T1000 (cell line): ENCODE measurements around the gene RPS21.
"Not testable (repeated sequence)": the region's sequence is repeated elsewhere in the genome, so short reads cannot be mapped to it uniquely, and the experiment has no call there.

Experiments
- DNase-seq: peaks from one replicate; lab custom pipeline; 2025; ENCODE audit warnings: mixed read lengths; lab: John Stamatoyannopoulos, UW

Gene RPS21

DNA sequence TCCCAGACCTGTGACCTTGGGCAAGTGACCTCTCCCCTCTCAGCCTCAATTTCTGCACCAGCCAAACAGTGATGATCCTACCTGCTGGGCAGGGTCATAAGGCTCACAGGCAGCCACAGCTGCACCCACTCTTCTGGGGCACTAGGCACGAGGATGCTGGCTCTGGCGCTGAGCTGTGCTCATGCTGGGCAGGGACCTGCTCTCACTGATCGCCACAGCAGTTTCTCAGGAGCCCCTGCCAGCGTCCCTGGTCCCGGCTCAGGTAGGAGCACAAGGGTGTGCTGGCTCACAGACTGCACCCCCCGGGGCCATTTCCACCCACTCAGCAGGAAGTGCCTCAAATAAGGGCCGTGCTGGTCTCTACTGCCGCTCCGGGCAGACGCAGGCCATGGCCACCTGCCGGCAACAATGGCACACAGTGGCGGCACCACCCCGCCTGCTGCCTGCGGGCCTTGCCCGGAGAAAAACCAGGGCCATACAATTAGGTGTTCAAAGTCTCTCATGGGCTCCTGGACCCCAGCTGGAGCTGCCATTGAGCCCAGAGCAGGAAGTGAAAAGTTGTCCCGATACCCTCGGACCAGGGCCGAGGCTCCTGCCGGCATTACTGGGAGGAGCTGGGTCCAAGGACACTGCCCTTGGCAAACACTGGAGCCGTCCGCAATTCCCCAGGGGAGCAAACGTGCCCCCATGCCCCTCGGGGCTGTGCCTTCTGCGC, 24.7 kb downstream of the RPS21 start:
- no peak for DNase-seq

DNA sequence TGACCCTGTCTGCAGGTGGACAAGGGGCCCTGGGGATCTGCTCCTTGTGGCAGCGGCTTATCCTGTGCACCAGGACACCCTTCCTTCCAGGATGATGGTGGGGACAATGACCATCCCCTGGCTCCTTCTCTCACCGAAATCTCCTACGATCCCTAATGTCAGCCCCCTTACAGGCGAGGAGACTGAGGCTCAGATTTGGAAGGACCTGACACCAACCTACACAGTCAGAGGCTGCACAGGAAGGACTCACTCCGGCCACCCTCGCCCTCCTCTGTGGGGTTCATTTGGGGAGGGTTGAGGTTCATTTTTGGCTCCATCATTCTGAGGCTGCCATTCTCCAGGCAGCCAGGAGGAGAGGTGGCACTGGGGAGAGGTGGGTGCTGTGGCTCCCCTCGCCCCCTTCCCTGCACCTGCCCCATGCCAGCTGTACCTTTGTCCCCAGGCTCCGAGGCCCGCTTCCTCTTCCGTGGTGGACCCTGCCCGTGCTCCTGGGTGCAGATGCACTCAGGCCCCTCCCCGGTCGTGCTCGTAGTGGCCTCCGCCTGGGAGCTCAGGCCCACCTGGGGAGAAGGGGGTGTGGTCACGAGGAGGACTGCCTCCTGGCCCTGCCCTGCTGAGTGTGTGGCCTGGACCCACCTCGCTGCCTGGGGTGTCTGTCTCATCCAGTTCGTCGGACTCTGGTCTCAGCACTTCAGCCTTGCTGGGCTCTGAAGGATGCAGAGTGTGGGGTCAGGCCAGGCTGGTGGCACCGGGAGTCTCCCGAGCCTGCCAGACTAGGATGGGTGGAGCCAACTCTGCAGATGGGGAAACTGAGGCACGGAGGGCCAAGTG, 25.5 kb downstream of the RPS21 start:
- no peak for DNase-seq

DNA sequence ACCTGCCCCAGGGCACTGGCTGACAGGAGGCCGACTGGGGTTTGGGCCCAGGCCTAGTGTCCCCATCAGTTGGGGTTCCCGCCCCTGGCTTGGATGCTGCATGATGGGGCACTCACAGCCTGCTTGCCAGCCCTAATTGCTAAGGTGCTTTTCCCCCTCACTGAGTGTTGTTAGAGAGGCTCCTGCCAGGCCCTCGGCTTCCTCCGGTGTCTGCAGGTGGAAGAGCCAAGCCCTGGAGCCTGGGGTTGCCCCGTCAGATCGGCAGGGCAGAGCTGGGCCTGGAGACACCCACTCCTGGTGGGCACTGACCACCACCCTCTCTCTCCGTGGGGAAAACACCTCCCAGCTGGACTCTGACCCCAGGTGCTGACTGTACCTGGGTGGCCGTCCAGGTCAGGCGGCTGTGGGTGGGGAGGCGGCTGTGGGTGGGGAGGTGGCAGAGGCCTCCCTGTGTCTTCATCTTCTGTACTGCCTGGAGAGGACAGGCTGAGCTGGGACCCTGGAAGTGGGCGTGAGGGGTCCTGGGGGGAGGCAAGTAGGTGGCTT, 26.2 kb downstream of the RPS21 start:
- DNase-seq = no peak

DNA sequence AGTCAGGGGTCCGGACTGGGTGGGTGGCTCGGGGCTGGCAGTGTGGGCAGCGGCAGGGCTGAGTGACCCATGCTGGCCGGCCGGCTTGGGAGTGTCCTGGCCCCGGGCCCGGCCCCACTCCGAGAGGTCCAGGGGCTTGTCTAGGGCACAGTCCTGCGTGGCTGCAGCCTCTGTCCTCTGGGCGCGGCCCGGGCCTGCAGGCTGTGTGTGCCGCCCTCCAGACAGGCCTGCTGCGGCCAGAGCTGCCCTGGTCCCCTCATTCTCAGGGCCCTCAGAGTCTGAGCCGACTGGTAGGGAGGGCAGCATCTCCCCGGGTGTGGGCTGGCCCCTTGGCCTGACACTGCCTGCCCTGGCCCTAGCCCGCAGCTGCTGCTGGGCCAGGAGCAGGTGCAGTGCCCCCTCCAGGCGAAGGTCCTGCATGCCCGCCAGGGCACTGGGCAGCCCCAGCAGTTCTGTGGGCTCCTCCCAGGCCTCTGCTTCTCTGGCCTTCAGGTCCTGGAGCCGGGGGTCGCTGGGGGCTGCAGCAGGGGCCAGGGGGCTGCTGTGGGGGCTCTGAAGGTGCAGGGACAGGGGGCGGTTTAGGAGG, 27.1 kb downstream of the RPS21 start:
- no peak for DNase-seq

DNA sequence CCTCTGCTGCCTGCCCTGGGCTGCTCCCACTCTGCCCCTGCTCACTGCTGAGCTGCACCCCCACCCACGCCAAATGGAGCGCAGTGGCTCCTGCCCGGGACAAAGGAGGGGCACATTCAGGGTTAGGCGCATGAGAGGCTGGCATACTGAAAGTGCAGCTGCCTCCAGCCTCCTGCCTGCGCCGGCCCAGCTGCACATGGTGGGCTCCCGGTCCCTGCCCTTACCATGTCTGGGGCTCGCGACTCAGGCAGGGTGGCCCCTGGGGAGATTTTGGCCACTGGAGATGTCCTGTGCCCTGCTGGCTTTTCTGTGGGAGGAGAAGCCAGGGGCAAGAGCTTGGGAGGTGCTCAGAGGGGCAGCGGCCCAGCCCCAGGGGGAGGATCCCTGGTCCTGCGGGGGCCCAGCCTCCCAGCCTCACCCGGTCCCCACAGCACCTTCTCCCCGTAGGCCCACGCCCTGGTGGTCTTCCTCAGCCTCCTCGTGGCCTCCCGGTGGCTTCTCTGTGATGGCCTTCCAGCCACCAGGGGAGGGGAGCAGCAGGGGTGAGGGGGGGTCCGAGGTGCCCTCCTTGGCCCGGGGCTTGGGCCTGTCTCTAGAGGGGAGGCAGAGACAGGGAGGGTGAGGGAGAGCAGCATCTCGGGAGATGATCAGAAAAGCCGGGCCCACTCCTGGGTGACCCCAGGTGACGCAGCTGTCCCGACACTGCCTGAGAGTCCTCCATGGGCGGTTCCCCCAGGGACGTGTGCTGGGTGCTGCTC, 28.6 kb downstream of the RPS21 start:
- DNase-seq = no peak

DNA sequence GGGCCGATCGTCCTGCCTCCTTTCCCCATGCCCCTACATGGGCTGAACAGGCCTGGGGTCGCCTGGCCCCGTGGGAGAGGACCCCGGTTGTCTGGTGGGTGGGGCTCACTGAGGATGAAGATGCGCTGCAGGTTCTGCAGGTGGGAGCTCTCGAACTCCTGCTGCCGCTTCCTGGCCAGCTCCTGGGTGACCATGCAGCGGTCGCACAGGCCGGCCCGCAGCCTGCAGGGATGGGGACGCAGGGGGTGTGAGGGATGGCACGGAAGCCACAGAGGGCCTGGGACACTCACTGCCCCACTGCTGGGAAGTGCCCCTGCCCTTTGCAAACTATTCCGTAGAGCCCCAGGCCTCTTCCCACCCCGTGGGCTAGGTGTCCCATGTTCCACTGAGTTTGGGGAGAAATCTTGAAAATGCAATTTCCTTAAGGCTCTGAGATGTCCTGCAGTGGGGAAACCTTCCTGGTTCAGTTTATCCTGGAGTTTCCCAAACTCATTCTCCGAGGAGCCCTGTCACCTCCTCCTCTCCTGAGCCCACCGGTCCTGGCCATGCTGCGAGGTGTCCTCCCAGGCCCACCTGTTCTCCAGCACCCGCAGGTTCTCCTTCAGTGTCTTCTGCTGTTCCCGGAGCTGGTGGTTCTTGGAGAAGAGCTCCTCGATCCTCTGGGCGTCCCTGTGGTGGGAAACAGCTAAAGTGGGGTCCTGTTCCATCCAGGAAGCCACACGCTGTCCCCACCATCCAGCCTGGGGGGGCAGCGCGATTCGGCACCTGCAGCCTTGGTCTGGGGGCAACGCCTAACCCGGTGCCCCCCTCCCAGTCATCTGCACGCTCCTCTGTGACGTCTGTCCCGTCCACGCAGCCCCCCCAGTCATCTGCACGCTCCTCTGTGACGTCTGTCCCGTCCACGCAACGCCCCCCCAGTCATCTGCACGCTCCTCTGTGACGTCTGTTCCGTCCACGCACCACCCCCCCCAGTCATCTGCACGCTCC, 30.0 kb downstream of the RPS21 start:
- DNase-seq = no peak

DNA sequence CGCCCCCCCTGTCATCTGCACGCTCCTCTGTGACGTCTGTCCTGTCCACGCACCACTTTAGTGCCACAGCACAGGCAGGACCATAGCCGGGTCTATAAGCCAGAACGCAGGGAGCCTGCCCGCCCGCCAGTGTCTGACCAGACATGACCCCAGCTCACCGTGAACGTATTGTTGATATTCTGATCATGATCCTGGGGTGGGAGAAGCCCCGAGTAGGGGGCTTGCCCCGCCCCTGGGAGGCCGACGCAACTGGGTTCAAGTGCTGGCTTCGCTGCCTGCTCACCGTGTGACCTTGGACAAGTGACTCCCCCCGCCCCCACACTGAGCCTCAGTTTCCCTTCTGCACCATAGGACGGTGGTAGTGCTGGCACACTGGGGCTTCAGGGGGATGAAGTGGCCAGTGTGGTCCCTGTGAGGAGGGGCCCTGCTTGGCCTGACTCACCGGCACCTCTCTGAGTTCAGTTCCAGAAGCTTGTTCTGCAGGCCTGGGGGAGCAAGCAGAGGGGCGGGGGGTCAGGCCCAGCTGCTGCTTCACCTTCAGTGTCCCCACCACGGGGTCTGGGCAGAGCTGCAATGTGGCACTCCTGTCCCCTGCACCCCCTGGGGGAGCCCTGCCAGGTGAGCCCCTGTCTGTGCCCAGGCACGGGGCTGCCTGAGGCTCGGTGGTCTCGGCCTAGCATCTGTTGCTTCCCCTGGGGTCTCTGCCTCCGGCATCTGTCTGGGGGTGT, 31.2 kb downstream of the RPS21 start:
- no peak for DNase-seq

DNA sequence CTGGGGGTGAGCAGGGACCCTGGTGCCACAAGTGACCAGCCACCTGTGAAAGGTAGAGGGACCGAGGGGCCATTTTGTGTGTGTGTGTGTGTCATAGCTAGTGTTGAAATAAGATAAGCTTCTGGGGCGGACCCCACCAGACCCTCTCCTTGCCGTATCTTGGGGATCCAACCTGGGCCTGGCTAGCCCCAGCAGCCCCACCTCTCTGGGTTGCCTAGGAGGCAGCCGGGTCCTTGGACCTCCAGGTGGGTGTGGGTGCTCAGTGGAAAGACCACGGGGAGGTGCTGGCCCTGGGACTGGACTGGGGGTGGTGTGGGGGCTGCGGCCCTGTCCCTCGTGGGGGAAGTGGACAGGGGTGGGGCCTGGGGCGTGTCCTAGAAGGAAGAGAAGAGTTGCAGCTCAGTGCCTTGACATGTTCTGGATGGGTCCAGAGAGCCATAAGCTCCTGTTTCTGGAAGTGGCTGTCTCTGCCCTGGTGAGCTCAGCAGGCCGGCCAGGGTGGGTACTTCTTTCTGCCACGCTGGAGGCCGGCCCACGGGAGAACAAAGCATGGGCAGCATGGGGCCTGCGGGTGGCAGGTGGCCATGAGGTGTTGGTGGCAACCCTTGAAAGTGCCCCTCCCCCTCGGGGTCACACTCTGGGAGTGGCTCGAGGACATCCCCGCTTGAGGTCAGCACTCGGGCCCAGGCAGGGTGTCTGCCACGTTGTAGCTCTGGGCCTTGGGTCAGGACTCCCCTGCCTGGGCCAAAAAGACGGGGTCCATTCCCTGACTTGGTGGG, 32.0 kb downstream of the RPS21 start:
- DNase-seq = no peak

DNA sequence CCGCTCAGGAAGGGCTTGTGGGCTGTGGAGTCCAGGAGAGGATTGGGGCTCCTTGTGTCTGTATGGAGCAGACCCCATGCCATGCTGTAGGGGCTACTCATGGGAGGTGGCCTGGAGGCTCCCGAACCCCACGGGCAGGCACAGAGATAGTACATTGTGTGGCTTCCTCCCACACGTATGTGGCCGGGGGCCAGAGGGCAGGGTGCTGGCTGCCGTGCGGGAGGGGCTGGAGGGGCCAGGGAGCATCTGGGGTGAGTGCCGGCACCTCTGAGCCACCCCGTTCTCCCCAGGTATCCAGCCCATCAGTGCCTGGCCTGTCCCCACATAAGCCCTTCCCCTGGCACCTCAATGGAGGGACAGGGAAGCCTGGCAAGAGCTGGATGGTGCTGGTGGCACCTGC, 32.9 kb downstream of the RPS21 start:
- no peak for DNase-seq

DNA sequence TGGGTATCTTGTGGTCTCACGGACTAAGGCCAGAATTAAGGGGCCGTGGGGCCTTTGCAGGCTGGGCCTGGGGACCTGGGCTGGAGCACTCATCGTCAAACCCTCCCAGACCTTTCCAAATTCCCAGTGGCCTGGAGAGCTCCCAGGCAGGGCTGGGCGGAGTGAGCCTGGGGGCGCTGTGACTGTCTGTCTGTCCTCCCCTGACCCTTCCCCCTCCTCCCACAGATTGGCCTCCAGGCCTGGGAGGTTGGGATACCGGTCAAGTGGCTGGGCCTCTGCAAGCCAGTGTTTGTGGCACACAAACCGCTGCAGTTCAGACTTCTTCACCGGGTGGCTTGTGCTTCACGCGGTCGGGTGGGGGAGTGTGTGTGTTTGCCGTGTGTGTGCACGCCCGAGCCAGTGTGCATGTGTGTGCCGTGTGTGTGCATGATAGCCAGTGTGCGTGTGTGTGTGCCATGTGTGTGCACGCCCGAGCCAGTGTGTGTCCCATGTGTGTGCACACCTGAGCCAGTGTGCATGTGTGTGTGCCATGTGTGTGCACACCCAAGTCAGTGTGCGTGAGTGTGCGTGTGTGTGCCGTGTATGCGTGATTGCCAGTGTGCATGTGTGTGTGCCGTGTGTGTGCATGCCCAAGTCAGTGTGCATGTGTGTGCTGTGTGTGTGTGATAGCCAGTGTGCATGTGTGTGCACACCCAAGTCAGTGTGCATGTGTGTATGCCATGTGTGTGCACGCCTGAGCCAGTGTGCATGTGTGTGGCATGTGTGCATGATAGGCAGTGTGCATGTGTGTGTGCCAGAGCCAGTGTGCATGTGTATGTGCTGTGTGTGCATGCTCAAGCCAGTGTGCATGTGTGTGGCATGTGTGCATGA, 34.2 kb downstream of the RPS21 start:
- DNase-seq = no peak

DNA sequence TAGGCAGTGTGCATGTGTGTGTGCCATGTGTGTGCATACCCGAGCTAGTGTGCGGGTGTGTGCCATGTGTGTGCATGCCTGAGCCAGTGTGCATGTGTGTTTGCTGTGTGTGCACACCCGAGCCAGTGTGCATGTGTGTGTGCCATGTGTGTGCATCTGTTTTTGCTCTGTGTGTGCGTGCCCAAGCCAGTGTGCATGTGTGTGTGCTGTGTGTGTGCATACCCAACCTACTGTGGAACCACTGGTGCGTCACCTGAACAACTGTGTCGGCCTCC, 34.8 kb downstream of the RPS21 start:
- no peak for DNase-seq

DNA sequence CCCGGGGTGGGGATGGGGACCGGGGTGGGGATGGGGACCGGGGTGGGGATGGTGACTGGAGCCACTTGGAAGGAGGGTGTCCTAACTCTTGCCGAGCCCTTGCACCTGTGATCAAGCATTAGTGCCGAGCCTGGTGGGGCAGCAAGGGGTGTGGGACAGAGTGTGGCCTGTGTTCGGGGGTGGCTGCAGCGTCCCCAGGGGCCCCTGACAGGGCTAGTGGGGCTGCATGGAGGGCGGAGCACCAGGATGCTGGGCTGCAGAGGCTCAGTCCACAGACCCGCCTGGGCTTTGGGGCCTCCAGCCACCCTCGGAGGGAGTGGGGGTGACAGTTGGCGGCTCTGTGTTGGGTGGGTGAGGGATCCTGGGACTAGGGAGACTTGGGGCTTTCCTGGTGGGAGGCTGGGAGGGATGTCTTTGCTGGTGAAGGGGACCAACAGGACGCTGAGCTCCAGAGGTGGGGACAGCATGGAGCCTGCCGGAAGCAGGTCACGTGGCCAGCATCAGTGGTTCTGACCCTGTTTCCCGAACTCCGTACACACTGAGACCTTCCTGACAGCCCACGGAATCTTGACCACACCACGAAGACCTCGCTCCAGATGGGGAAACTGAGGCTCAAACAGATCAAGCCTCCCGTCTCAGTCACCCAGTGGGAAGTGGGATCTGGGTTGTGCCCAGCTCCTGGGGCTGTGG, 35.9 kb downstream of the RPS21 start:
- DNase-seq = no peak

DNA sequence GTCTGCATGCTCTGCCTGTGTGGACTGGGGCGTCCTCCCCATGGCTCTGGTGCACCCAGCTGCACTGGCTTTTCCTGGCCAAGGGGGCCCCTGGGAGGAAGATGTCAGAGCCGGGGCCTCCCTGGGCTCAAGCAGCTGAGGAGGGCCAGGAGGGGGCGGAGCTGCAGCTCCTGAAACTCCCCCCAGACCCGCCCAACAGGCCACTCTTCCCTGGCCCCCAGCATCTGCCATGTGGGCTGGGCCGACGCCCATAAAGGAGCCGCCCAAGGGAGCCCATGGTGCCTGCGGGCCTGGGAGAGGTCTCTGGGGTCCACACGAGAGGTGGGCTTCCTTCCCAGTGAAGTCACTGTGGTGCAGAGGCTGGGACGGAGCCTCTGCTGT, 36.4 kb downstream of the RPS21 start:
- DNase-seq = no peak

DNA sequence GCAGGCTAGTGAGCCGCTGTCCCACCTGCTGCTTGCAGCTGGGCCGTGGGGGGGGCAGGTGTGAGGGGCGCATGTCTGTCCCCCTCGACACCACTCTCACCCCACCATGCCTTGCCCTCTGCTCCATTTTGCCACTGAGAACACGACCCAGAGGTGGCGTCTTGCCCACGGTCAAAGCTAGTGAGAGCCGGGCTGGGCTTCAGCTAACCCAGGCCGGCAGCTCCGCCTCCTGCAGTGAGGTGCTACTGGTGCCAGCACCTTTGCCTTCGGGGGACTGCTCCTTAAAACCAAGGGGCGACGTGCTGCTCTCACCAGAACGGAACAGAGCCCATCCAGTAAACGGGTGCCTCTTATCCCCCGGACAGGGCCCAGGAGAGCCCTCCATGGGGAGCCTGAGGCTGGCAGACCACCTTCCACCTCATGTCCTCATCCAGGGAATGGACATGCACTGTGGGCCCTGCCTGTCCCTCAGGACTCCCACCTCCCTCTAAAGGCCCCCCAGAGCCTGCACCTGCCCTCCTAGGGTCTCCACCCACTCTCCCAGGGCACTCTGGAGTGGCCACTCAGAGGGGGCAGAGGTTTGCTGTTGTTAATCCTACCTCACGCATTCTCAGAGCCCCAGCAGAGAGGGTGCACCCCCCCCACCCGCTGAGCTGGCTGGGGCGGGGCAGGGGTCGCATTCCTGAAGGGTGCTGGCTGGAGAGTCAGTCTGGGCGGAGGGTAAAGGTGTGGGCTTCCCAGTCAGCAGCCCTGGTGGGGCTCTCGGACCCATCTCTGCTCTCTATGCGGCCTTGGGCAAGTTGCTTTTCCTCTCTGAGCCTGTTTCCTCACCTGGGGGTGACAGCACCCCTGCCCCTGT, 37.6 kb downstream of the RPS21 start:
- no peak for DNase-seq

DNA sequence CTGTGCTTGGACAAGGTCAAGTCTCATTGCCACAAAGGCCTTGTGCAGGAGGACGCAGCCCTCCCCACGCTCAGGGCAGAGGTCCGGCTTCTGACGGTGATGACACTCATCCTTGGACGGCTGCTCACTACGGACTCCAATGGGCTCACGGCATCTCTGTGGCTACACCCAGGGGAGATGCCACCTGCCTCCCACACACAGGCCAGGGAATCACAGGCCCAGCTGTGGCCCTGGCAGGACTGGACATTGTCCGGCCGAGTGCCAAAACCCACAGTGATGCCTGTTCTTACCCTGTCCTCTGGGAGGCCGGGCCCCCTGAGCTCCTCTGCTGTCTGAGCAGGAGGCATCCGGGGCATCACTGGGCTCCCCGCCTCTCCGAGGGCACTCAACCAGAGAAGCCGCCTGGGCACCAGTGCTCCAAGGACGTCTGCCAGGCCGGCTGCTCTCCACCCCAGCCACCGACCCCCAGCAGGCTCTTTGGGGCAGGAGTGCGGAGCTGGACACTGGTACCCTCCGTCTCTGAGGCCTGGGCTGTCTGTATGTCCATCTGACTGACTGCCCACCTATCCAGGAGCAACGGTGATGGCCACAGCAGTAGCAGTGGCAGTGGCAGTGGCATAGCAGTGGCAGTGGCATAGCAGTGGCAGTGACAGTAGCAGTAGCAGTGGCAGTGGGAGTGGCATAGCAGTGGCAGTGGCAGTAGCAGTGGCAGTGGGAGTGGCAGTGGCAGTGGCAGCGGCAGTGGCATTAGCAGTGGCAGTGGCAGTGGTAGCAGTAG, 38.6 kb downstream of the RPS21 start:
- no peak for DNase-seq

DNA sequence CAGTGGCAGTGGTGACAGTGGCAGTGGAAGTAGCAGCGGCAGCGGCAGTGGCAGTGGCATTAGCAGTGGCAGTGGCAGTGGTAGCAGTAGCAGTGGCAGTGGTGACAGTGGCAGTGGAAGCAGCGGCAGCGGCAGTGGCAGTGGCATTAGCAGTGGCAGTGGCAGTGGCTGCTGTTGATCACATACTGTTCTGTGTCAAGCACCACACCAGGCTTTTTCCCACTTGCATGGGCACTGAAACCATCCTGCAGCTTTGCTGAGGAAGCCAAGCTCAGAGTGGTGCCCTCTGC, 39.1 kb downstream of the RPS21 start:
- not testable (repeated sequence) for DNase-seq

DNA sequence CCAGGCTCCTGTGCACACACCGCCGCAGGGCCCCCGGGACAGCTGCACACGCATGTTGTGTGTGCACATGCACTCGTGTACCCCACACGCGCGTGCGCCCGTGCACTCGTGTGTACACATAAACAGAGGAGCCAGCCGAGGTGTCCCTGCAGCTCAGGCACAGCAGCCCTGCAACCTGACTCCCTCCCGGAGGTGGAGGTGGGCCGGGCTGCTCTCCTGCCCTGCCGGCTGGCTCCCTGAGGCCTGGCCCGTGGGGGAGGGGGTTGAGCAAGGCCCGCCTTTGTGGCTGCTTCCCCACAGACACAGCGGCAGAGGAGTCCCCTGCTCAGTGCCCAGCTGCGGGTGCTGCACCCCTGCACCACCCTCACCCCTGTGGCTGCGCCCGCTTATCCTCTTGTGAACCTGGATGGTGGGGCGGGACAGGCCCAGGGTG, 39.8 kb downstream of the RPS21 start:
- no peak for DNase-seq
